ENCODE data around the gene NUDT17. TPM values are rescaled to one million over a fixed set of nuclear protein-coding genes. Genes with fewer than 3 reads are reported as not detected.
"Not testable (repeated sequence)": the region's sequence is repeated elsewhere in the genome, so short reads cannot be mapped to it uniquely, and the experiment has no call there.

NUDT17 gene
- total RNA-seq, 1 donor from 2014 or later = 5.4 TPM

- Mint-ChIP-seq H3K27me3 (no peaks in the 10 kb centered on the region), H3K36me3 (ENCODE audit: low read depth) (peaks cover 46% of the 10 kb centered on the region), H3K9me3 (no peaks in the 10 kb centered on the region), H3K4me3 (peak overlapping the region; percentile 97), H3K4me1 (peaks cover 24% of the 10 kb centered on the region), H3K27ac (peak overlapping the region; percentile 94)
- ATAC-seq (ENCODE audit: low read depth) (no peak), DNase-seq (no peak)
- TF ChIP-seq CTCF (IDR thresholded peaks at IDR 0.05) = no peak
- CTCF ChIA-PET = interaction anchor here (1.0 kb wide), 1 partner anchor 21 kb away, joined by 4 read pairs; the partner anchor contains the start of gene NUDT17
- POLR2A ChIA-PET = interaction anchor here (0.6 to 3.2 kb wide), 14 partner anchors 10 to 544 kb away, joined by 3 to 48 read pairs (median 6); partner anchors contain the start of genes ANKRD34A, LIX1L, NUDT17 and PEX11B
- intact Hi-C loops (cut with micrococcal nuclease) = loop anchor here (1.0 to 2.0 kb wide), 2 partner anchors 18 to 35 kb away; partner anchors contain the start of gene PIAS3
Observed at GRCh38 chr1:145824499-145824842, 21.0 kb upstream of the NUDT17 start.

- Mint-ChIP-seq H3K4me3 (peak overlapping the region; percentile 8), H3K27me3 (no peaks in the 10 kb centered on the region), H3K9me3 (no peaks in the 10 kb centered on the region), H3K4me1 (peaks cover 22% of the 10 kb centered on the region), H3K27ac (no peak overlapping the region), H3K36me3 (ENCODE audit: low read depth) (peaks cover 59% of the 10 kb centered on the region)
- intact Hi-C loops (cut with micrococcal nuclease) = no loop called here
- ChIA-PET POLR2A (interaction anchor here (0.6 to 3.2 kb wide), 5 partner anchors 19 to 225 kb away, joined by 5 to 48 read pairs (median 12); partner anchors contain the start of genes NUDT17 and PIAS3), CTCF (interaction anchor here (3.1 kb wide), 1 partner anchor 20 kb away, joined by 18 read pairs; the partner anchor contains the start of gene NUDT17)
- ATAC-seq (ENCODE audit: low read depth) = no peak
- no peak for DNase-seq
- no peak for TF ChIP-seq CTCF (IDR thresholded peaks at IDR 0.05)
Observed at GRCh38 chr1:145826030-145826429, 19.4 kb upstream of the NUDT17 start.

DNA sequence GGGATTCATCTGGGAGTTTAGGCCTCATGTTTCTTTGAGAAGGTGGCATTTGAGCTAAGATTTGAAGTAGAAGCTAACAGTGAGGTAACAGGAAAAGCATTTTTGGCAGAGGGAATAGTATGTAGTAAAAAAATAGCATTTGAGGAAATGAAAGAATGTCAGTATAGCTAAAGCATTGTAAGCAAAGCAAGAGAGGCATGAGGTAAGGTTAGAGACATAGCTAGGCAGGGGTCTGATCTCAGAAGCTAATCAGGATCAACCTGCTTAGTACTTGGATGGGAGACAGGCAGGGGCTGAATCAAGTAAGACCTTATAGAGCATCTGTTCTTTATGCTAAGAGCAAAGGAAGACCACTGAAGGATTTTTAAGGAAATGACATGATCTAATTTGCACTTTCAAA, 17.5 kb upstream of the NUDT17 start:
- Mint-ChIP-seq H3K9me3 (no peaks in the 10 kb centered on the region), H3K27me3 (no peaks in the 10 kb centered on the region), H3K4me1 (peaks cover 22% of the 10 kb centered on the region), H3K27ac (no peak overlapping the region), H3K36me3 (ENCODE audit: low read depth) (peaks cover 75% of the 10 kb centered on the region), H3K4me3 (no peak overlapping the region)
- POLR2A ChIA-PET = interaction anchor here (0.7 to 1.2 kb wide), 3 partner anchors 31 to 91 kb away, joined by 3 to 4 read pairs (median 3); no protein-coding TSS in a partner anchor
- CTCF ChIA-PET = interaction anchor here (3.1 kb wide), 1 partner anchor 18 kb away, joined by 18 read pairs; the partner anchor contains the start of gene NUDT17
- ATAC-seq (ENCODE audit: low read depth) (no peak), DNase-seq (no peak)
- intact Hi-C loops (cut with micrococcal nuclease) = no loop called here
- no peak for TF ChIP-seq CTCF (IDR thresholded peaks at IDR 0.05)

DNA sequence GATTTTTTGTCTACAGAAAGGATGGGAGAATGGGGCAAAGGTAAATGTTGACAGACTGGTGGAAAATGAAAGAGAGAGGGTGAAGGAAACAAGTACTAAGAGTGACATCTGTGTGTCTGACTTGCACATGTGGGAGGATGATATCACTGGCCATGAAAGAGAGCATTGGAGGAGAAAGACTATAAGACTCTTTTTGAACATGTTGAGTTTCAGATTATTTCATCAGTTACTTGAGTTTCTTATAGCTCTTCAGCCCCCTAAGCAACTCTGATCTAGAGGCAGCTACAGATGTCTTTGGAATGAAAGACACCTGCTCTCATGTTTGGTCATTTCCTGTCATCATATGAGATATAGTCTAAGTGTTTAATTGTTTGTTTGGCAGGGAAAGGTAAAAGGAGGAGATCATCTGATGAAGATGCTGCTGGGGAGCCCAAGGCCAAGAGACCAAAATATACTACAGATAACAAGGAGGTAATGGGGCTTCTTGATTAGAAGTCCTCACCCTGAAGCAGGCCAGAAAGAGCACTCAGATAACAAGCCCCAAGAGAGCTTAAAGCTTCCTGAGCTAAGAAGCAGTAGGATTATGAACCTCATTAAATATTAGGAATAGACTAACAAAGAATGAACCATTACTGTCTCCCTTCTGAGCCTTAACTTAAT, 16.9 kb upstream of the NUDT17 start:
- peaks cover 22% of the 10 kb centered on the region for H3K4me1 Mint-ChIP-seq
- no peak overlapping the region for H3K27ac Mint-ChIP-seq
- ChIA-PET CTCF (no interaction called here), POLR2A (interaction anchor here (0.7 kb wide), 2 partner anchors 17 to 34 kb away, joined by 3 read pairs; partner anchors contain the start of gene NUDT17)
- H3K4me3 Mint-ChIP-seq = no peak overlapping the region
- peaks cover 80% of the 10 kb centered on the region for H3K36me3 Mint-ChIP-seq (ENCODE audit: low read depth)
- no peak for TF ChIP-seq CTCF (IDR thresholded peaks at IDR 0.05)
- ATAC-seq (ENCODE audit: low read depth) (no peak), DNase-seq (no peak)
- H3K27me3 Mint-ChIP-seq = no peaks in the 10 kb centered on the region
- no peaks in the 10 kb centered on the region for H3K9me3 Mint-ChIP-seq
- intact Hi-C loops (cut with micrococcal nuclease) = no loop called here

- intact Hi-C loops (cut with micrococcal nuclease); DNase-seq; H3K27ac Mint-ChIP-seq; H3K4me3 Mint-ChIP-seq; POLR2A ChIA-PET; H3K27me3 Mint-ChIP-seq; H3K9me3 Mint-ChIP-seq; ATAC-seq (ENCODE audit: low read depth); H3K4me1 Mint-ChIP-seq: not testable (repeated sequence)
- CTCF ChIA-PET = interaction anchor here (1.2 kb wide), 1 partner anchor 14 kb away, joined by 3 read pairs; no protein-coding TSS in a partner anchor
- peaks cover 84% of the 10 kb centered on the region for H3K36me3 Mint-ChIP-seq (ENCODE audit: low read depth)
Observed at GRCh38 chr1:145830810-145831209, 14.6 kb upstream of the NUDT17 start.
